Iris pigment epithelial cell (primary cell): ENCODE results near the gene ZNF776.
"Not testable (repeated sequence)": the region's sequence is repeated elsewhere in the genome, so short reads cannot be mapped to it uniquely, and the experiment has no call there.

Source experiments
- DNase-seq: peaks from one replicate; pipeline ENCODE4 v3.0.0-alpha.2; 2011; ENCODE audit warnings: low read depth

The ZNF776 gene

GRCh38 chr19:57746580-57747471, at the start of gene ZNF776:
Gene ZNF776, plus strand, starts transcription at chr19:57746815. Its CDS starts 244 bp downstream, at chr19:57747059.
- DNase-seq: peak; percentile 91

GRCh38 chr19:57701625-57702024, 45.0 kb upstream of the ZNF776 start:
- DNase-seq: no peak

GRCh38 chr19:57706346-57706745, 40.3 kb upstream of the ZNF776 start:
- DNase-seq: no peak

- DNase-seq: peak; percentile 82
Observed at GRCh38 chr19:57708641-57709361, 37.8 kb upstream of the ZNF776 start, which contains the start of gene ZNF154. Gene ZNF154, minus strand, starts transcription at chr19:57709204. Its CDS starts 233 bp downstream, at chr19:57708971.

GRCh38 chr19:57709616-57710015, 37.0 kb upstream of the ZNF776 start:
- DNase-seq: no peak

GRCh38 chr19:57712222-57712621, 34.4 kb upstream of the ZNF776 start:
- no peak for DNase-seq

GRCh38 chr19:57719424-57719823, 27.2 kb upstream of the ZNF776 start:
- DNase-seq: no peak

GRCh38 chr19:57719901-57720519, 26.6 kb upstream of the ZNF776 start:
- no peak for DNase-seq

- DNase-seq: no peak
Observed at GRCh38 chr19:57720878-57721277, 25.7 kb upstream of the ZNF776 start.

GRCh38 chr19:57738320-57738719, 8.3 kb upstream of the ZNF776 start:
- peak; percentile 41 for DNase-seq

- not testable (repeated sequence) for DNase-seq
Observed at GRCh38 chr19:57738770-57739169, 7.8 kb upstream of the ZNF776 start.

GRCh38 chr19:57747472-57747807, 825 bp downstream of the ZNF776 start:
- DNase-seq: peak; percentile 10

- DNase-seq: no peak
Observed at GRCh38 chr19:57748029-57748428, 1.4 kb downstream of the ZNF776 start.

- no peak for DNase-seq
Observed at GRCh38 chr19:57754091-57754673, 7.6 kb downstream of the ZNF776 start.

- DNase-seq: no peak
Observed at GRCh38 chr19:57755031-57755430, 8.4 kb downstream of the ZNF776 start.

GRCh38 chr19:57757941-57758340, 11.3 kb downstream of the ZNF776 start:
- DNase-seq: no peak

- DNase-seq: no peak
Observed at GRCh38 chr19:57759096-57759495, 12.5 kb downstream of the ZNF776 start.

- DNase-seq: peak; percentile 96
Observed at GRCh38 chr19:57769345-57770131, 22.9 kb downstream of the ZNF776 start, which contains the start of gene ZNF586. Gene ZNF586, plus strand, starts transcription at chr19:57769676. Its CDS starts 167 bp downstream, at chr19:57769843.

- DNase-seq: no peak
Observed at GRCh38 chr19:57771417-57771816, 24.8 kb downstream of the ZNF776 start.

- DNase-seq: no peak
Observed at GRCh38 chr19:57773488-57773887, 26.9 kb downstream of the ZNF776 start.

- no peak for DNase-seq
Observed at GRCh38 chr19:57776764-57777296, 30.2 kb downstream of the ZNF776 start.
